ENCODE data around the gene RDM1.

RDM1 gene

GRCh38 chr17:35870906-35871819 is 59.4 kb downstream of the RDM1 start:
- DNase-seq (ENCODE audit: low read depth): no peak

- no peak for DNase-seq (ENCODE audit: low read depth)
Observed at GRCh38 chr17:35868737-35869136, 61.8 kb downstream of the RDM1 start, which contains the start of gene HEATR9. Gene HEATR9, minus strand, starts transcription at chr17:35868891. Its CDS starts 149 bp downstream, at chr17:35868742.

Data from HS-27A (cell line).